Measurements from ENCODE around the gene MLNR. TPM values are rescaled to one million over a fixed set of nuclear protein-coding genes. Genes with fewer than 3 reads are reported as not detected.

Gene MLNR
- polyA plus RNA-seq, 1 of the 3 experiments (the other 2 are of a cell fraction), result not detected

- DNase-seq, result no peak
- Histone ChIP-seq H3K4me3 (ENCODE audit: low read depth in 2 of 2, low read length in 1 of 2) (no peak overlapping the region), H4K20me1 (ENCODE audit: insufficient read depth) (no peaks in the 10 kb centered on the region), H3K9ac (no peak overlapping the region), H3K4me2 (no peak overlapping the region), H3K9me2 (no peaks in the 10 kb centered on the region), H3K4me1 (ENCODE audit: control insufficient read depth in 1 of 2, insufficient read depth in 2 of 2, low read depth in 1 of 2, low read length in 1 of 2) (no peaks in the 10 kb centered on the region), H3K27me3 (ENCODE audit: insufficient read depth) (no peaks in the 10 kb centered on the region), H3K36me3 (replicated peaks in 1 of 2; ENCODE audit: control insufficient read depth in 1 of 2, insufficient read depth in 2 of 2, low read length in 1 of 2) (no peaks in the 10 kb centered on the region), H3F3A (replicated peaks; ENCODE audit: insufficient read depth) (no peaks in the 10 kb centered on the region), H3K9me3 (no peaks in the 10 kb centered on the region), H3K79me2 (ENCODE audit: insufficient read depth) (no peaks in the 10 kb centered on the region), H3K27ac (ENCODE audit: low read depth in 2 of 2, low read length in 1 of 2) (no peak overlapping the region), H2AFZ (ENCODE audit: low read depth) (no peak overlapping the region)
- ChIA-PET CTCF (no interaction called here), POLR2A (no interaction called here)
- 93% methylated on average over 3 of the region's 3 CpGs for WGBS (ENCODE audit: low lambda C conversion rate)
- no peak for TF ChIP-seq RAD21 (IDR thresholded peaks at IDR 0.05; ENCODE audit: low read length)
- TF ChIP-seq POLR2AphosphoS5 (IDR thresholded peaks at IDR 0.05; ENCODE audit: low read depth, low read length), result no peak
- no peak for TF ChIP-seq TEAD4 (IDR thresholded peaks at IDR 0.05; ENCODE audit: borderline replicate concordance, insufficient read depth)
- no peak for TF ChIP-seq MXI1 (IDR thresholded peaks at IDR 0.05; ENCODE audit: low read depth, low read length)
- no peak for TF ChIP-seq TAF1 (IDR thresholded peaks at IDR 0.05; ENCODE audit: borderline replicate concordance, low read depth, low read length)
- TF ChIP-seq, protein P1, sequence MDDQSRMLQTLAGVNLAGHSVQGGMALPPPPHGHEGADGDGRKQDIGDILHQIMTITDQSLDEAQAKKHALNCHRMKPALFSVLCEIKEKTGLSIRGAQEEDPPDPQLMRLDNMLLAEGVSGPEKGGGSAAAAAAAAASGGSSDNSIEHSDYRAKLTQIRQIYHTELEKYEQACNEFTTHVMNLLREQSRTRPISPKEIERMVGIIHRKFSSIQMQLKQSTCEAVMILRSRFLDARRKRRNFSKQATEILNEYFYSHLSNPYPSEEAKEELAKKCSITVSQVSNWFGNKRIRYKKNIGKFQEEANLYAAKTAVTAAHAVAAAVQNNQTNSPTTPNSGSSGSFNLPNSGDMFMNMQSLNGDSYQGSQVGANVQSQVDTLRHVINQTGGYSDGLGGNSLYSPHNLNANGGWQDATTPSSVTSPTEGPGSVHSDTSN (IDR thresholded peaks at IDR 0.05), result no peak
- no peak for TF ChIP-seq USF1 (IDR thresholded peaks at IDR 0.05; ENCODE audit: borderline replicate concordance, low read depth)
- no peak for TF ChIP-seq FOXJ3 (CRISPR knock-in tag; IDR thresholded peaks at IDR 0.05)
- TF ChIP-seq MEF2A (IDR thresholded peaks at IDR 0.05; ENCODE audit: borderline replicate concordance, low read depth), result no peak
- TF ChIP-seq CHD2 (IDR thresholded peaks at IDR 0.05; ENCODE audit: low read length, partially characterized antibody), result no peak
- no peak for TF ChIP-seq ELF1 (IDR thresholded peaks at IDR 0.05)
- TF ChIP-seq, protein P2, sequence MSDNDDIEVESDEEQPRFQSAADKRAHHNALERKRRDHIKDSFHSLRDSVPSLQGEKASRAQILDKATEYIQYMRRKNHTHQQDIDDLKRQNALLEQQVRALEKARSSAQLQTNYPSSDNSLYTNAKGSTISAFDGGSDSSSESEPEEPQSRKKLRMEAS (IDR thresholded peaks at IDR 0.05; ENCODE audit: low read depth), result no peak
- TF ChIP-seq FOSL2 (IDR thresholded peaks at IDR 0.05; ENCODE audit: borderline replicate concordance, low read depth), result no peak
- no peak for TF ChIP-seq EZH2phosphoT487 (IDR thresholded peaks at IDR 0.05; ENCODE audit: borderline replicate concordance, low read depth)
- TF ChIP-seq GATA2 (CRISPR knock-in tag; IDR thresholded peaks at IDR 0.05), result no peak
- no peak for TF ChIP-seq GABPA (IDR thresholded peaks at IDR 0.05; ENCODE audit: low read depth)
- TF ChIP-seq, protein P3, sequence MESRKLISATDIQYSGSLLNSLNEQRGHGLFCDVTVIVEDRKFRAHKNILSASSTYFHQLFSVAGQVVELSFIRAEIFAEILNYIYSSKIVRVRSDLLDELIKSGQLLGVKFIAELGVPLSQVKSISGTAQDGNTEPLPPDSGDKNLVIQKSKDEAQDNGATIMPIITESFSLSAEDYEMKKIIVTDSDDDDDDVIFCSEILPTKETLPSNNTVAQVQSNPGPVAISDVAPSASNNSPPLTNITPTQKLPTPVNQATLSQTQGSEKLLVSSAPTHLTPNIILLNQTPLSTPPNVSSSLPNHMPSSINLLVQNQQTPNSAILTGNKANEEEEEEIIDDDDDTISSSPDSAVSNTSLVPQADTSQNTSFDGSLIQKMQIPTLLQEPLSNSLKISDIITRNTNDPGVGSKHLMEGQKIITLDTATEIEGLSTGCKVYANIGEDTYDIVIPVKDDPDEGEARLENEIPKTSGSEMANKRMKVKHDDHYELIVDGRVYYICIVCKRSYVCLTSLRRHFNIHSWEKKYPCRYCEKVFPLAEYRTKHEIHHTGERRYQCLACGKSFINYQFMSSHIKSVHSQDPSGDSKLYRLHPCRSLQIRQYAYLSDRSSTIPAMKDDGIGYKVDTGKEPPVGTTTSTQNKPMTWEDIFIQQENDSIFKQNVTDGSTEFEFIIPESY (IDR thresholded peaks at IDR 0.05; ENCODE audit: borderline replicate concordance, low read depth), result no peak
Measured at GRCh38 chr13:49234741-49235140, 14.6 kb downstream of the MLNR start.
